Hepatocyte (in vitro differentiated cells): ENCODE results near the gene POU5F1. TPM values are rescaled to one million over a fixed set of nuclear protein-coding genes. Genes with fewer than 3 reads are reported as not detected.
"Not testable (repeated sequence)": the region's sequence is repeated elsewhere in the genome, so short reads cannot be mapped to it uniquely, and the experiment has no call there.

ENCODE experiments used
- DNase-seq: peaks from one replicate; pipeline ENCODE4 v3.0.0-alpha.2; 2016; ENCODE audit warnings: low spot score
- H2AFZ ChIP-seq: fragments of 200-600 bp; sonication (generic); 2 replicates; pipeline ENCODE4 v1.6.0; 2016; ENCODE audit warnings: antibody characterized with exemption, mild to moderate bottlenecking
- H3K27ac ChIP-seq: fragments of 200-600 bp; sonication (generic); 2 replicates; pipeline ENCODE4 v1.5.1; 2016; ENCODE audit warnings: mild to moderate bottlenecking
- H3K27me3 ChIP-seq: fragments of 200-600 bp; sonication (generic); 2 replicates; pipeline ENCODE4 v1.6.1; 2016
- H3K36me3 ChIP-seq: fragments of 200-600 bp; sonication (generic); replicated peaks from 2 replicates; pipeline ENCODE4 v1.5.1; 2016; ENCODE audit warnings: low read depth; ENCODE audit not compliant: insufficient read depth
- H3K4me1 ChIP-seq: fragments of 200-600 bp; sonication (generic); 2 replicates; pipeline ENCODE4 v1.5.1; 2016; ENCODE audit warnings: mild to moderate bottlenecking, moderate library complexity; ENCODE audit not compliant: insufficient read depth
- H3K4me2 ChIP-seq: fragments of 200-600 bp; sonication (generic); 2 replicates; pipeline ENCODE4 v1.6.0; 2016
- H3K4me3 ChIP-seq: fragments of 200-600 bp; sonication (generic); 2 replicates; pipeline ENCODE4 v1.5.1; 2016; ENCODE audit warnings: mild to moderate bottlenecking
- H3K79me2 ChIP-seq: fragments of 200-600 bp; sonication (generic); 2 replicates; pipeline ENCODE4 v1.6.0; 2017; ENCODE audit warnings: mild to moderate bottlenecking
- H3K9me2 ChIP-seq: fragments of 200-600 bp; sonication (generic); replicated peaks from 2 replicates; pipeline ENCODE4 v1.6.0; 2017; ENCODE audit warnings: mild to moderate bottlenecking; ENCODE audit not compliant: insufficient read depth
- H3K9me3 ChIP-seq: fragments of 200-600 bp; sonication (generic); 2 replicates; pipeline ENCODE4 v1.5.1; 2016; ENCODE audit warnings: low read depth, mild to moderate bottlenecking
- H4K20me1 ChIP-seq: fragments of 200-600 bp; sonication (generic); 2 replicates; pipeline ENCODE4 v1.6.0; 2016; ENCODE audit warnings: mild to moderate bottlenecking; ENCODE audit not compliant: insufficient read depth, poor library complexity, severe bottlenecking
- EZH2 ChIP-seq: fragments of 200-600 bp; sonication (generic); IDR thresholded peaks from 2 replicates; pipeline ENCODE4 v1.6.1; 2016; ENCODE audit warnings: antibody characterized with exemption, mild to moderate bottlenecking, borderline replicate concordance
- EZH2phosphoT487 ChIP-seq: fragments of 200-600 bp; sonication (generic); IDR thresholded peaks from one replicate; pipeline ENCODE4 v1.6.1; 2018; ENCODE audit warnings: antibody characterized with exemption, mild to moderate bottlenecking, low read depth, moderate library complexity; ENCODE audit not compliant: unreplicated experiment, severe bottlenecking
- WGBS: methylation state at CpG from one replicate; pipeline ENCODE4 v1.1.6; 2016; ENCODE audit warnings: low lambda C conversion rate; ENCODE audit errors: missing lambda C conversion rate; 5-methylcytosine and 5-hydroxymethylcytosine counted together
- polyA plus RNA-seq: library from polyadenylated mRNA; unstranded; fragments of >200 nt; fragmentation: Nextera tagmentation; extraction: Ambion mirVana; gene quantifications from 2 replicates; pipeline ENCODE4 v1.2.1, GENCODE V29; 2016
- total RNA-seq: library from RNA; depleted of rRNA; stranded (reverse); fragments of >200 nt; gene quantifications from 2 replicates; pipeline ENCODE4 v1.2.3, GENCODE V29; 2014
- TF ChIP-seq, protein P1 (sequence below): fragments of 200-600 bp; sonication (generic); IDR thresholded peaks from 2 replicates; pipeline ENCODE4 v1.5.1; 2016; ENCODE audit warnings: antibody characterized with exemption, mild to moderate bottlenecking; ENCODE audit not compliant: poor library complexity

POU5F1 gene
- total and polyA plus RNA-seq, 2 experiments from 2014 or later = 1.1 to 1.8 TPM

GRCh38 chr6:31203345-31203979 lies 33.0 kb upstream of the POU5F1 start:
- TF ChIP-seq, protein P1, sequence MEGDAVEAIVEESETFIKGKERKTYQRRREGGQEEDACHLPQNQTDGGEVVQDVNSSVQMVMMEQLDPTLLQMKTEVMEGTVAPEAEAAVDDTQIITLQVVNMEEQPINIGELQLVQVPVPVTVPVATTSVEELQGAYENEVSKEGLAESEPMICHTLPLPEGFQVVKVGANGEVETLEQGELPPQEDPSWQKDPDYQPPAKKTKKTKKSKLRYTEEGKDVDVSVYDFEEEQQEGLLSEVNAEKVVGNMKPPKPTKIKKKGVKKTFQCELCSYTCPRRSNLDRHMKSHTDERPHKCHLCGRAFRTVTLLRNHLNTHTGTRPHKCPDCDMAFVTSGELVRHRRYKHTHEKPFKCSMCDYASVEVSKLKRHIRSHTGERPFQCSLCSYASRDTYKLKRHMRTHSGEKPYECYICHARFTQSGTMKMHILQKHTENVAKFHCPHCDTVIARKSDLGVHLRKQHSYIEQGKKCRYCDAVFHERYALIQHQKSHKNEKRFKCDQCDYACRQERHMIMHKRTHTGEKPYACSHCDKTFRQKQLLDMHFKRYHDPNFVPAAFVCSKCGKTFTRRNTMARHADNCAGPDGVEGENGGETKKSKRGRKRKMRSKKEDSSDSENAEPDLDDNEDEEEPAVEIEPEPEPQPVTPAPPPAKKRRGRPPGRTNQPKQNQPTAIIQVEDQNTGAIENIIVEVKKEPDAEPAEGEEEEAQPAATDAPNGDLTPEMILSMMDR = no peak
- no peak for TF ChIP-seq EZH2
- no peak for TF ChIP-seq EZH2phosphoT487
- H3K9me3 ChIP-seq = no peaks in the 10 kb centered on the region
- no peak overlapping the region for H2AFZ ChIP-seq
- 57% methylated on average over 5 of the region's 5 CpGs for WGBS
- H3K27me3 ChIP-seq = no peaks in the 10 kb centered on the region
- no peaks in the 10 kb centered on the region for H4K20me1 ChIP-seq
- no peak overlapping the region for H3K4me3 ChIP-seq
- no peaks in the 10 kb centered on the region for H3K36me3 ChIP-seq
- peak overlapping the region; percentile 93 for H3K27ac ChIP-seq
- H3K4me1 ChIP-seq = peaks cover 16% of the 10 kb centered on the region
- H3K79me2 ChIP-seq = peaks cover 2% of the 10 kb centered on the region
- DNase-seq = peak; percentile 70
- no peaks in the 10 kb centered on the region for H3K9me2 ChIP-seq
- H3K4me2 ChIP-seq = peak overlapping the region; percentile 70

DNA sequence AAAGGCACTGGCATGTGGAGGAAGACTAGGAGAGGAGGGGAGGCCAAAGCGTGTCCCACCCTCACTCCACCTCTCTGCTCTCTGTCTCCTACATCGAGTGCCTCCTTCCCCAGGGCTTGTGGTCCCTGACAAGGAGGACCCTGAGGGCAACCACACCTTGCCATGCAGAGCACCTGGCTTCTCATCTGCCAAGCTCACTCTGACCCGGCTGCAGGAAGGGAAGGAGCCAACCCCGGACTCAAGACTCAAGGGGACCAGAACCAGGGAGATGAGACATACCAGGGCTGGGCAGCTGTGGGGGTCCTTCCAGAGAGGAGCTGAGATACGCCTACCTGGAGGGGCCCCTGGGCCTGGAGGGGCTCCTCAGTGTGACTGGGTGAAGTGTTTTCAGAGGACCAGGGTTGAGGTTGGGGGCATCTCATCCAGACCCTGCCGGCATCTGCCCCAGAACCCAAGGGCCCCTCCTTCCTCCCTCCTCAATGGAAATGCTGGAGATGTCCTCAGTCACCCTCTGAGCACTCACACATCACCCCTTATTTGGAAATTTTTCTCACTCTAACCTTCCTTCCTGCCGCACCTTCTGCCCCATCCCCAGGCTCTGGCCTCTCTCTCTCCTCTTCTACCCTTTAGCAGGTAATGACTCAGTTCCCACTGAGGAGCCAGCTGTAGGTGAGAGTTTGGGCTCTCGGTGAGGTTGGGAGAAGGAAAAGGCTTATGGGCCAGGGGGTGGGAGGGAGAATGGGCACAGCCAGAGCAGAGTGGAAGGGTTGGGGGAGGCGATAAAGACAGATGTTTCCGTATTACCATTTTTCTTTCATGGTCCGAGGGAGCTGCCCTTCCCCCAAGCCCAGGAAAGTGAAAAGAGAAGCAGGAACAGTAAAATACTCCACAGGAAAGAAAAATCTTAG lies 32.0 kb upstream of the POU5F1 start:
- Histone ChIP-seq H3K9me3 (no peaks in the 10 kb centered on the region), H3K4me1 (peaks cover 8% of the 10 kb centered on the region), H4K20me1 (no peaks in the 10 kb centered on the region), H3K4me3 (no peak overlapping the region), H3K27ac (peak overlapping the region; percentile 93), H3K79me2 (peaks cover 2% of the 10 kb centered on the region), H3K9me2 (no peaks in the 10 kb centered on the region), H3K4me2 (peak overlapping the region; percentile 64), H3K36me3 (no peaks in the 10 kb centered on the region), H3K27me3 (no peaks in the 10 kb centered on the region), H2AFZ (no peak overlapping the region)
- peak; percentile 34 for DNase-seq
- WGBS = 62% methylated on average over 10 of the region's 11 CpGs
- TF ChIP-seq, protein P1 = no peak
- no peak for TF ChIP-seq EZH2
- no peak for TF ChIP-seq EZH2phosphoT487

DNA sequence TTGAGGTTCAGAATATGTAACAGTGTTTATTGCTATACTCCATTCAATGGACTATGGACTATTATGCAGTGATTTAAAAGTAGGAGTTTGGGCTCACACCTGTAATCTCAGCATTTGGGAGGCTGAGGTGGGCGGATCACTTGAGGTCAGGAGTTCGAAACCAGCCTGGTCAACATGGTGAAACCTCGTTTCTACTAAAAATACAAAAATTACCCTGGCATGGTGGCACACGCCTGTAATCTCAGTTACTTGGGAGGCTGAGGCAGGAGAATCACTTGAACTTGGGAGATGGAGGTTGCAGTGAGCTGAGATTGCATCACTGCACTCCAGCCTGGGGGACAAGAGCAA lies 28.6 kb upstream of the POU5F1 start:
- H2AFZ ChIP-seq, H4K20me1 ChIP-seq, H3K4me3 ChIP-seq, H3K9me2 ChIP-seq, DNase-seq, H3K4me1 ChIP-seq, H3K27ac ChIP-seq, H3K27me3 ChIP-seq, H3K79me2 ChIP-seq, H3K9me3 ChIP-seq, H3K36me3 ChIP-seq: not testable (repeated sequence)
- WGBS = 100% methylated on average over 4 of the region's 4 CpGs
- peak overlapping the region; percentile 88 for H3K4me2 ChIP-seq
